HG02852 (cell line): Measurements from ENCODE around the gene RIPK1.
A peak's percentile ranks its signal among the peaks of the same experiment; 100 is the strongest.

Source experiments
- ATAC-seq: cut with Tn5 transposase; IDR thresholded peaks from one replicate; pipeline ENCODE4 v1.9.1; 2021; ENCODE audit warnings: mild to moderate bottlenecking, moderate library complexity; ENCODE audit not compliant: unreplicated experiment

The RIPK1 gene

GRCh38 chr6:3159805-3160781 is 91.8 kb downstream of the RIPK1 start:
- no peak for ATAC-seq

GRCh38 chr6:3162067-3162497 is 93.8 kb downstream of the RIPK1 start:
- ATAC-seq = no peak

GRCh38 chr6:3162565-3163247 is 94.4 kb downstream of the RIPK1 start:
- ATAC-seq = peak; percentile 74

GRCh38 chr6:3163248-3163594 is 94.9 kb downstream of the RIPK1 start:
- peak; percentile 7 for ATAC-seq

- no peak for ATAC-seq
These were observed 96.1 kb downstream of the RIPK1 start for GRCh38 chr6:3164388-3164787.
